Stomach (tissue), 4 donors: ENCODE data around the gene CACNA2D3.

Experiments
- POLR2A ChIP-seq, 4 donors: fragments of 450-650 bp; IDR thresholded peaks; one replicate each; pipeline ENCODE4 v1.6.1; 2016; ENCODE audit warnings: antibody characterized with exemption in 4 of 4, control low read depth in 2 of 4, mild to moderate bottlenecking in 1 of 4, moderate library complexity in 1 of 4
- POLR2AphosphoS5 ChIP-seq, 3 donors: sonication (generic); formaldehyde crosslinking; IDR thresholded peaks; one replicate each; pipeline ENCODE4 v1.6.1; 2016; ENCODE audit warnings: antibody characterized with exemption in 3 of 3
- TF ChIP-seq, protein P1 (sequence below), 7 experiments: fragments of 450-650 bp in 4 of 7; fragments of 200-600 bp in 3 of 7; sonication (generic) in 3 of 7; IDR thresholded peaks; one replicate each; pipeline ENCODE4 v1.5.1; 2016 to 2019; ENCODE audit warnings: antibody characterized with exemption in 7 of 7, control low read depth in 2 of 7, mild to moderate bottlenecking in 1 of 7

DNA sequence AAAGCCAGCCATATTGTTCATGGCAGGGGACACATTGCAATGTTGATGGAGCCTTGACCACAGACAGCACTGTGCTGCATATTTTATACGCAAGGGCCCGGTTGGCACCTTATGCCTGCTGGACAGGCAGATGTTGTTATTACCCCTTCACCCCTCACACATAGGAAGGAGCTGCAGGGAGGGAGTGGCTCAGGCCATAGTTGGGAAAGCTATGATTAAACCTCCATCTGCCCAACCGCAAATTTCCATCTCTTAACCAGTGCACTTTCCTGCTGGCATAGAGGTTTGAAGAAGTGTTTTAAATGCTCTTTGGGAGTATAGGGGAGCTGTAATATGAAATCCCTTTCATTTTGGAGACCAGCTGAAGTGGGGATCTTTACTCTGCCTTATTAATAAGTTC lies 224.7 kb downstream of the CACNA2D3 start:
- TF ChIP-seq POLR2AphosphoS5 (IDR thresholded peaks at IDR 0.05) = no peak
- TF ChIP-seq, protein P1, sequence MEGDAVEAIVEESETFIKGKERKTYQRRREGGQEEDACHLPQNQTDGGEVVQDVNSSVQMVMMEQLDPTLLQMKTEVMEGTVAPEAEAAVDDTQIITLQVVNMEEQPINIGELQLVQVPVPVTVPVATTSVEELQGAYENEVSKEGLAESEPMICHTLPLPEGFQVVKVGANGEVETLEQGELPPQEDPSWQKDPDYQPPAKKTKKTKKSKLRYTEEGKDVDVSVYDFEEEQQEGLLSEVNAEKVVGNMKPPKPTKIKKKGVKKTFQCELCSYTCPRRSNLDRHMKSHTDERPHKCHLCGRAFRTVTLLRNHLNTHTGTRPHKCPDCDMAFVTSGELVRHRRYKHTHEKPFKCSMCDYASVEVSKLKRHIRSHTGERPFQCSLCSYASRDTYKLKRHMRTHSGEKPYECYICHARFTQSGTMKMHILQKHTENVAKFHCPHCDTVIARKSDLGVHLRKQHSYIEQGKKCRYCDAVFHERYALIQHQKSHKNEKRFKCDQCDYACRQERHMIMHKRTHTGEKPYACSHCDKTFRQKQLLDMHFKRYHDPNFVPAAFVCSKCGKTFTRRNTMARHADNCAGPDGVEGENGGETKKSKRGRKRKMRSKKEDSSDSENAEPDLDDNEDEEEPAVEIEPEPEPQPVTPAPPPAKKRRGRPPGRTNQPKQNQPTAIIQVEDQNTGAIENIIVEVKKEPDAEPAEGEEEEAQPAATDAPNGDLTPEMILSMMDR (IDR thresholded peaks at IDR 0.05) = no peak
- TF ChIP-seq POLR2A (IDR thresholded peaks at IDR 0.05) = no peak
